Activated CD4-positive, alpha-beta memory T cell treated with anti-CD3 and anti-CD28 coated beads for 36 hours (primary cell): ENCODE results near the gene HAUS8. TPM values are rescaled to one million over a fixed set of nuclear protein-coding genes. Genes with fewer than 3 reads are reported as not detected.
A peak's percentile ranks its signal among the peaks of the same experiment; 100 is the strongest.

Experiments used
- CTCF ChIA-PET: fragments of 350-600 bp; sonication (Branson Sonifier 250); formaldehyde crosslinking; loops from one replicate; lab custom pipeline; 2021; ENCODE audit warnings: antibody characterized with exemption, inconsistent platforms; lab: Charles Lee
- POLR2A ChIA-PET: fragments of 350-600 bp; sonication (Branson Sonifier 250); formaldehyde crosslinking; loops from one replicate; lab custom pipeline; 2021; ENCODE audit warnings: antibody characterized with exemption; lab: Charles Lee
- DNase-seq: peaks from one replicate; pipeline ENCODE4 v3.0.0-alpha.2; 2020
- H3K27ac Mint-ChIP-seq: one replicate; pipeline ENCODE4 v1.8.0; 2021; ENCODE audit warnings: mixed read lengths
- H3K27me3 Mint-ChIP-seq: one replicate; pipeline ENCODE4 v1.8.0; 2021; ENCODE audit warnings: mixed read lengths
- H3K36me3 Mint-ChIP-seq: one replicate; pipeline ENCODE4 v1.8.0; 2021; ENCODE audit warnings: mixed read lengths
- H3K4me1 Mint-ChIP-seq: one replicate; pipeline ENCODE4 v1.8.0; 2021; ENCODE audit warnings: low read depth, mixed read lengths
- H3K4me3 Mint-ChIP-seq: one replicate; pipeline ENCODE4 v1.8.0; 2021; ENCODE audit warnings: mild to moderate bottlenecking, mixed read lengths
- H3K9me3 Mint-ChIP-seq: one replicate; pipeline ENCODE4 v1.8.0; 2021; ENCODE audit warnings: mixed read lengths
- intact Hi-C: fragments of 100-400 bp; cut with micrococcal nuclease; formaldehyde crosslinking; loops from one replicate; pipeline ENCODE4 v1.15.1; 2023
- total RNA-seq, 2 experiments: library from RNA; stranded (reverse); gene quantifications; one replicate each; pipeline ENCODE4 v1.2.3, GENCODE V29; 2021

Gene HAUS8
- total RNA-seq, 2 experiments from 2014 or later = 34.9 to 36.8 TPM

- Mint-ChIP-seq H3K4me3 (no peak overlapping the region), H3K4me1 (peaks cover 22% of the 10 kb centered on the region), H3K9me3 (peaks cover 7% of the 10 kb centered on the region), H3K27me3 (no peaks in the 10 kb centered on the region), H3K27ac (no peak overlapping the region), H3K36me3 (no peaks in the 10 kb centered on the region)
- CTCF ChIA-PET = no interaction called here
- DNase-seq = no peak
- intact Hi-C loops = no loop called here
- POLR2A ChIA-PET = no interaction called here
Measured at GRCh38 chr19:17002455-17002854, 72.8 kb downstream of the HAUS8 start.

GRCh38 chr19:17001603-17002183 lies 73.6 kb downstream of the HAUS8 start:
- DNase-seq = peak; percentile 86
- ChIA-PET POLR2A (no interaction called here), CTCF (no interaction called here)
- Mint-ChIP-seq H3K4me1 (peaks cover 22% of the 10 kb centered on the region), H3K9me3 (peaks cover 7% of the 10 kb centered on the region), H3K4me3 (peak overlapping the region; percentile 8), H3K27ac (peak overlapping the region; percentile 72), H3K27me3 (no peaks in the 10 kb centered on the region), H3K36me3 (no peaks in the 10 kb centered on the region)
- intact Hi-C loops = no loop called here

Other genes starting within 250 kb of the HAUS8 start
- gene SIN3B, start 246.1 kb downstream of the HAUS8 start, total RNA-seq = 10 to 100 TPM; 21.9 to 23.4 TPM
- not detected for gene F2RL3, start 186.5 kb downstream of the HAUS8 start, total RNA-seq
- gene CPAMD8, start 48.6 kb downstream of the HAUS8 start, total RNA-seq = under 1 TPM; 0.31 to 0.88 TPM
- gene MYO9B, start 325 bp upstream of the HAUS8 start, total RNA-seq = 100 to 1,000 TPM; 100 to 104 TPM
- 10 to 100 TPM; 24.6 to 28.5 TPM for gene USE1, start 139.9 kb upstream of the HAUS8 start, total RNA-seq
- 10 to 100 TPM; 17.6 to 17.9 TPM for gene OCEL1, start 150.8 kb upstream of the HAUS8 start, total RNA-seq
- 10 to 100 TPM; 10.2 to 10.4 TPM for gene NR2F6, start 170.5 kb upstream of the HAUS8 start, total RNA-seq
- gene USHBP1, start 189.3 kb upstream of the HAUS8 start, total RNA-seq = under 1 TPM in 1 of 2 experiments, not detected in 1; 0.24 TPM
- gene BABAM1, start 192.0 kb upstream of the HAUS8 start, total RNA-seq = 100 to 1,000 TPM; 110 TPM
- gene ANKLE1, start 206.4 kb upstream of the HAUS8 start, total RNA-seq = 10 to 100 TPM; 10.5 to 10.7 TPM
- gene ABHD8, start 228.0 kb upstream of the HAUS8 start, total RNA-seq = 1 to 10 TPM; 7.7 to 7.9 TPM
- gene MRPL34, start 230.4 kb upstream of the HAUS8 start, total RNA-seq = 10 to 100 TPM; 92.9 to 93.7 TPM
- 10 to 100 TPM; 37.2 to 37.5 TPM for gene DDA1, start 234.1 kb upstream of the HAUS8 start, total RNA-seq